ENCODE measurements around the gene ERCC5.

ERCC5 gene

DNA sequence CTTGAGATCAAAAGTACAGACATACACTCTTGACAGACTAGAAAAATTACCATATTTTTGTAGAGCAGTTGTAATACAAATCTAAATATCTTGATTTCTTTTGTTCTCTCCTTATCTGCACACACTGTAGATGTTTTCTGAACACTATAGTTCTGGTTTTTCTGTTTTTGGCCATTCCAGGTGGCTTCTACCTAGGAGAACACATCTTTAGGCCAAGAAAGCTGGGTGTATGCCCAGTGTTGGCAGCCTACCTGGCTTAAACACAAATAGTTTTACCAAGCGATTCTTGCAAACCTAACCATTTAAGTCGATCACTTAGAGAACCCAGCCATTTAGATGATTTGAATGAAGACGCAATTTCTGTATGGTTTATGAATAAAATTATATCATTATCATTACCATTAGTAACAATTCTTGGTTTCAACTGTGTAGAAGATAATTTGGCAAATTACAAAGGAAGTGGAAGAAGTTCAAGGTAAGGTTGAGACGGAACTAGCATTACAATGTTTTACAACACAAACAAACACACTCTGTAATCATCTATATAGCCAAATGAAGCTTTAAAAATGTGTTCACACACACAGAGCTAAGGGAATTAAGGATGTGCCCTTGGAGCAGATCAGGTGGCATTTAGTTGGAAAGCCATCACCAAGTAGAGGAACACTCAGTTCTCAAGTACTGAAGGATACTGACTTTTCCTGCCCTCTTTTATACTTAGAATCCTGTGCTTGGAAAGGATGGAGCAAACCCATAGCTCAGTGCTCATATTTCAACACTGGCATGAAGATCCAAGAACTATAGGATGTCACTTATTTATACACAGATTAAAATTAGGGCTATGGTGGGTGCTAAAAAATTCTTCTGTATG lies 36.2 kb downstream of the ERCC5 start:
- H3K27ac ChIP-seq: no peak overlapping the region
- no peak for TF ChIP-seq CTCF (IDR thresholded peaks at IDR 0.05)
- intact Hi-C loops (cut with DNase I; ENCODE audit: low total_unique reads): no loop called here
- DNase-seq: no peak
- H3K4me1 ChIP-seq: no peaks in the 10 kb centered on the region
- H3K27me3 ChIP-seq: no peaks in the 10 kb centered on the region
- no peaks in the 10 kb centered on the region for H3K9me3 ChIP-seq
- H3K4me3 ChIP-seq: no peak overlapping the region
- peaks cover 0 to 5% (median 4%) of the 10 kb centered on the region in 3 donors for H3K36me3 ChIP-seq

DNA sequence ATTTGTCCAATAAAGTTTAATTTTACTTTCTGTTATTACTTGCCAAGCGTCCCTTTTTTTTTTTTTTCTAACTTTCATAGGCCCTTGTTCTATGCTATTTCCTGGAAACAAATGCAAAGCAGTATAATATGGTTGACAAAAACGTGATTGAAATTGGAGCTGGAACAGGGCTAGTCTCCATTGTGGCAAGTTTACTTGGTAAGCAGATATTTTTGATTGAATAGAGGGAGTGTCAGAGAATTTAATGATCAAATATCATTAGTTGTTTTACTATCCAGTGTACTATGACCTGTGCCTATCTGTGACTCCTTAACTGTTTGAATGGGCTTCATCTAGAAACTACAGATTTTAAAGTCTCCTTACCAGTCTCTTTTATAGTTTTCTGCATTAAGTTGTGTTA lies 46.7 kb downstream of the ERCC5 start:
- no peak overlapping the region for H3K4me3 ChIP-seq
- H3K27ac ChIP-seq: no peak overlapping the region
- TF ChIP-seq CTCF (IDR thresholded peaks at IDR 0.05): no peak
- no peaks in the 10 kb centered on the region for H3K36me3 ChIP-seq
- DNase-seq: no peak
- H3K4me1 ChIP-seq: no peaks in the 10 kb centered on the region
- intact Hi-C loops (cut with DNase I; ENCODE audit: low total_unique reads): no loop called here
- H3K27me3 ChIP-seq: no peaks in the 10 kb centered on the region
- H3K9me3 ChIP-seq: no peaks in the 10 kb centered on the region

DNA sequence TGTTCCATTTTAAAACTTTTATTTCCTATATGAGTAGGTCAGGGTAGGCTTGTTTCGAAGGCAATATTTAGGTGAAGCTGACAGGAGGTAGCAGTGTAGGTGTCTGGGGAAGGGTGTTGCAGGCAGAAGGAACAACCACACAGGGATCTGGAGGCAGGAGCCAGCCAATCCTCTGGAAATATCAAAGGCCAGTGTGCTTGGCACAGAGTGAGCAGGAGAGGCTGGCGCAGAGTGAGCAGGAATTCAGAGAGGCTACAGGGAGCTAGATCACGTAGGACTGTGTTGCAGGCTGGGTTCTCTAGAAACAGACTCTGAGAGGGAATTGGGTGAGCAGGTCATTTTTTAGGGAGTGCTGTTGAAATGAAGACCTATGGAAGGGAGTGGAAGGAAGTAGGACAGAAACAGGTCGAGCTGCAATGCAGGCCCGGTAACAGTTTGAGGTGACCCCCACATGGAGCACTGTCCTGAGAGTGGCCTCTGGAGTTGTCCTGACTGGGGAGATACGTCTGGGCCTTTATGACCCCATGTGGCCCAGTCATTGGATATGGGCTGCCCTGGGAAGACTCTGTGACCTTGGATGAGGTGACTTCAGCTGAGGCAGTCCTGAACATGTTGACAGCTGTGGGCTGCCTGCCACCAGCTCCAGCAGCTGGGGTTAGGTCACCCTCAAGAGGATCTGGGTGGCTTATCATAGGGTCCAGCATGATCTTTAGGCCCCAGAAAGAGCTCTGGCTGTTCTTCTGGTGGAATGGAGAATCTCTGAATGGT lies 51.7 kb downstream of the ERCC5 start:
- no peak overlapping the region for H3K4me3 ChIP-seq
- H3K36me3 ChIP-seq: no peaks in the 10 kb centered on the region
- no peak overlapping the region for H3K27ac ChIP-seq
- TF ChIP-seq CTCF (IDR thresholded peaks at IDR 0.05): no peak
- H3K27me3 ChIP-seq: no peaks in the 10 kb centered on the region
- intact Hi-C loops (cut with DNase I; ENCODE audit: low total_unique reads): no loop called here
- H3K9me3 ChIP-seq: no peaks in the 10 kb centered on the region
- DNase-seq: no peak
- H3K4me1 ChIP-seq: no peaks in the 10 kb centered on the region

DNA sequence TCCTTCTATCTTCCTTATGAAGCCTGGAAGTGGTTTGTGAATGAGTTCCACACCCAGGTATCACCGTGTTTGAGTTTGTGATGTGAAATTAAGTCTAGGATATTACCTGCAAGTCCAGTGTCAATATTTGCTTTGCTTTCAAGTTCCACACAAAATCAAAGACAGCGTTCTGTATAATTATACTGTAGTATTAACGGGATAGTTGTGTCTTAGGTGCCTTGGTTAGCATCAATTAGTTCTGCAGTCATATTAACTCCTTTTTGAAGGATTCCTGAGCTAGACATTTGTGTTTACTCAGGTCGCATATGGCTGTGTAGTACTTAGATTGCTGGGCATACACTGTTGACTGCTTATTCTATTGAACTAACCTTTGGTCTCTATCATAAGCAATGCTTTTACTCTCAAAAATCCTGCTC lies 54.4 kb downstream of the ERCC5 start:
- no peak for TF ChIP-seq CTCF (IDR thresholded peaks at IDR 0.05)
- Histone ChIP-seq H3K4me3 (no peak overlapping the region), H3K4me1 (no peaks in the 10 kb centered on the region), H3K9me3 (no peaks in the 10 kb centered on the region), H3K36me3 (no peaks in the 10 kb centered on the region), H3K27me3 (no peaks in the 10 kb centered on the region), H3K27ac (no peak overlapping the region)
- intact Hi-C loops (cut with DNase I; ENCODE audit: low total_unique reads): no loop called here
- DNase-seq: no peak

DNA sequence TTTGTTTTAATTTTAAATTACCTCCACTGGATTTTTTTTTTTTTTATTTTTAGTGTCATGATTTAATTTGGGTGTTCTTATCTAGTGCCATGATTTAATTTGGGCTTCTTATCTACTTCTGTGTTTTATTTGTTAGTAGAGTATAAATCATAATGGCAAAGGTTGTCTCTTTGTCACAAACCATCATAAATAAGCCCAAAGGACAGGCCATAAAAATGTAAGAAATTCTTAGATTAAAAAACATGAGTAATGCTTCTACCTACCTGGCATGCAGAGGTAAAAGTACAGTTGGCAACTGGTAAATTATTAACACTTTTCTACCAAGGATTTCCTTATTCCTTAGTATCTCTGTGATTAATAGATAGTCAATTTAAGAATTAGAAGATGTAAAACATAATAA lies 55.2 kb downstream of the ERCC5 start:
- intact Hi-C loops (cut with DNase I; ENCODE audit: low total_unique reads): no loop called here
- Histone ChIP-seq H3K4me1 (no peaks in the 10 kb centered on the region), H3K27ac (no peak overlapping the region), H3K4me3 (no peak overlapping the region), H3K36me3 (no peaks in the 10 kb centered on the region), H3K9me3 (no peaks in the 10 kb centered on the region), H3K27me3 (no peaks in the 10 kb centered on the region)
- no peak for TF ChIP-seq CTCF (IDR thresholded peaks at IDR 0.05)
- DNase-seq: no peak
